Left cardiac atrium (tissue), 2 donors: ENCODE data around the gene YBEY. TPM values are rescaled to one million over a fixed set of nuclear protein-coding genes. Genes with fewer than 3 reads are reported as not detected.

ENCODE experiments used
- total RNA-seq, 2 donors: library from RNA; stranded (reverse); fragmentation: NEBNext Ultra II Directional; extraction: Animal tissue kit (Norgen Biotek cat#: 25700); gene quantifications; one replicate each; pipeline ENCODE4 v1.2.1, GENCODE V29; 2021
- donor health status: DM: no; HTN: yes; CAD: no; lungs with severe emphysema.
- donor health status: DM: yes; HTN: yes; CAD: no.

Gene YBEY
- total RNA-seq, 2 donors from 2014 or later, result 15.5 to 17.5 TPM

Other genes starting within 250 kb of the YBEY start
- 100 to 1,000 TPM; 330 to 350 TPM for gene COL6A2, start 188.2 kb upstream of the YBEY start, total RNA-seq
- gene FTCD, start 130.8 kb upstream of the YBEY start, total RNA-seq, result 1 to 10 TPM in 1 of 2 donors, under 1 TPM in 1; 0.68 to 1.6 TPM
- 10 to 100 TPM in 1 of 2 donors, 1 to 10 TPM in 1; 10.0 to 11.0 TPM for gene SPATC1L, start 101.9 kb upstream of the YBEY start, total RNA-seq
- 10 to 100 TPM; 66.4 to 66.7 TPM for gene LSS, start 57.6 kb upstream of the YBEY start, total RNA-seq
- gene MCM3AP, start 731 bp upstream of the YBEY start, total RNA-seq, result 10 to 100 TPM; 52.4 to 66.4 TPM
- gene C21orf58, start 37.5 kb downstream of the YBEY start, total RNA-seq, result 1 to 10 TPM; 1.0 to 2.5 TPM
- gene PCNT, start 37.8 kb downstream of the YBEY start, total RNA-seq, result 10 to 100 TPM; 31.8 to 50.2 TPM
- gene DIP2A, start 172.5 kb downstream of the YBEY start, total RNA-seq, result 10 to 100 TPM; 27.2 to 33.0 TPM